ENCODE measurements around the gene OBP2B.
"Not testable (repeated sequence)": the region's sequence is repeated elsewhere in the genome, so short reads cannot be mapped to it uniquely, and the experiment has no call there.

The OBP2B gene

DNA sequence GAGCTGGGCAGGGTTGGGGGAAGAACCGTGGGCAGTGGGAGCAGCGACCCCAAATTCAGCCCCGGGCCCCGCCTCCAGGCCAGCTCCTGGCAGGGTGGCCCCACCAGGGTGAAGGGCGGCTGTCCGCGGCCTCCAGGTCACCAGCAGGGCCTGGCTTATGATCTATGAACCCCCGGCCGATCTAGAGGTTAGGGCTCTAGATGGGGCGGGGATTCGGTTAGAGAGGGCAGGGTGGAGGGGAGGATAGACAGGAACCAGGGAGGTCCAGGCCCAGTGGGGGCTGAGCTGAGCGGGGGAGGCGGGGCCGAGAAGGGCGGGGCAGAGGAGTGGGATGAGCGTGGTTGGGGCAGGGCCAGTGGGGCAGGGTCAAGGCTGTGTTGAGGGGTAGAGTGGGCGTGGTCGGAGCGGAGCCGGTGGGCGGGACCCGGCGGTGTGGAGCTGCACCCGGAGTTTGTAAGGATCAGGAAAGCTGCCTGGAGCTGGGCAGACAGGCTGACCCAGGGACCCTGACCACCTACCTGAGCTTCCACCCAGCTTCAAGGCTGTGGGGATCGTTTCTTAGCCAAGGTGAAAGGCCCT lies 29.3 kb upstream of the OBP2B start:
- peak; percentile 96 for DNase-seq

DNA sequence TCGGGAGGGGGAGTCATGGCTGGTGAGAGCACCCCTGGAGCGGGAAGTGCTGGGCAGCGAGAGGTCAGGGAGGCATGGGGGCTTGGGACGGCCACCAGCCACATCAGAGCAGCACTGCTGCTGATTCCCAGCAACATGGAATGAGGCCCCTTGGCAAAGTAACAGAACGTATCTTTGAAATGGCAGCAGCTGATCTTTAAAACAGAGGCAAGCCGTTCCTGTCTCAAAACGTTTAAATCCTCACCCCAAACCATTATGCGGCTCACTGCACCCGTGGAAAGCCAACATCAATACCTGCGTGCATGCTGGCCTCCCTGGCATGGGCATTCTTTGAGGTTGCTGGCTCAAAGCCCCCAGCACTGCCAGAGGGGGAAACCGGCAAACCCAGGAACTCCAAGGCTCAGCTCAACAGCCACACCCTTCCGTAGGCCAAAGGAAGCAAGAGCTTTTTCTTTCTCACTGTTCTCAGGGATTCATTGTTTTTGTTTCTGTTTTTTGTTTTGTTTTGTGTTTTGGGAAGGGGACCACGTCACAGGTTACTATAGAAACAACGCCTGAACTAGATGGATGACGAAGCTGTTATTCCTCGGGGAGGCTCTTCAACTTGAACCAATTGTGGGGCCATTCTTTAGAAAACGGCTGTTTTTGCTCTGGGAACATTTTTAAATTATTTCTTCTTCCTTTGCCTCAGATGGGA lies 28.1 kb upstream of the OBP2B start:
- DNase-seq = no peak

DNA sequence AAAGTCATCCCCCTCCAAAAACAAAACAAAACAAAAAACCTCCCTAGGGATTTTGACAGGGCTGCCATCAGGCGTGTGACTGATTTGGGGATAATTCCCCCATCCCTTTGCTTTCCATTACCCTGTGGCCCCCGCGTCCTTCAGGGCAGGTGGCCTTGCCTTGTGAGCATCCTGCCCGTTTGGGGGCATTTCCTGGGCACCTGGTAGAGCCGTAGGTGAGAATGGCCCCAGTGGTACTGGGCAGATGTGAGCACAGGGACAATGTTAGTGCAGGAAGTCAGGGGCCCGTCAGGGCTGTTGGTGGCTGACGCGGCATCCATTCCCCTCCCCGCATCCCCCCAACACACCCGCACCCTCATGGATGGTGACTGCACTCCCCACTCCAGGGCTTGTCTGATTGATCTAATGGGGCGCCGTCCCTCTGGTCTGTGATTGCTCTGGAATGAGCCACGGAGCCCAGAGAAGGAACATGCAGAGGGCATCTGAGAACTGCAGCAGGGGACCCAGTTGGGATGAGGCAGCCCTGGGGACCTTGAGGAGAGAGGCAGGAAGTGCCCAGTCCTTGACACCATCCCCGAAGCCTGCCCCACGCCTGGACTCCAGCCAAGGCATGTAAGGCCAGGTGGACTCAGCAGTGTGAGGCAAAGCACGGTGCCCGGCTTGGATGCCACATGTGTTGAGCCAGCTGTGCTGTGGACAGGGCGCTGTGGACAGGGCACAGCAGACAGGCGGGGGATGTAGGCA lies 27.4 kb upstream of the OBP2B start:
- DNase-seq = not testable (repeated sequence)

DNA sequence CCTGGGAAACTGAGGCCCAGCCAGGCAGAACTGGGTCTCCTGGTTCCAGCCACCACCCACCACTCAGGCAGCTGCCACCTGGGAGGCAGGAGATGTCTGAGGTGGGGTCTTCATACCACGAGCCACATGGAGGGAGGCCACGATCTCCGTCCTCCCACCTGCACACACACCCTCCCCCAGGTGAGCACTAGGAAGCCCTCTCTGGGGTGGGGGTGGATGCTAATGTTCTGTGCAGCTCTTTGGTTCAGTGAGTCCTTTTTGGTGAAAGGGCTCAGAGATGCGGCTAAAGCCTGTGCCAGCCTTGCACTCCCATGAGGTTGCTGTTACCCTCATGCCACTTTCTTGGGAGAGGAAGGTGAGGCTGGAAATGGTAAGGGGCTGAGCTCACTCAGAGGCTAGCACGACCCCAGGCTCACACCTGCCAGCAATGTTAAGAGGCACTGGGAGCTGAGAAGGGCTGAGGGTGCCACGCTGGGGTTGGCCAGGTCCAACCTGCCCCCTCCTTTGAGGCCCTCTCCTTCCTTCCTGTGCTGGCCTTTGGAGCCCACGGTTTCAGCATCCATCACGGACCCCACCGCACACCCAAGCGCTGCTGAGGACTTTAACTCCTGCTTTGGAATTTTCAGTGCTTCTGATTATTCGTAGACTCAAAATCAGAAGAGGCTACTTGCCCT lies 26.6 kb upstream of the OBP2B start:
- no peak for DNase-seq

DNA sequence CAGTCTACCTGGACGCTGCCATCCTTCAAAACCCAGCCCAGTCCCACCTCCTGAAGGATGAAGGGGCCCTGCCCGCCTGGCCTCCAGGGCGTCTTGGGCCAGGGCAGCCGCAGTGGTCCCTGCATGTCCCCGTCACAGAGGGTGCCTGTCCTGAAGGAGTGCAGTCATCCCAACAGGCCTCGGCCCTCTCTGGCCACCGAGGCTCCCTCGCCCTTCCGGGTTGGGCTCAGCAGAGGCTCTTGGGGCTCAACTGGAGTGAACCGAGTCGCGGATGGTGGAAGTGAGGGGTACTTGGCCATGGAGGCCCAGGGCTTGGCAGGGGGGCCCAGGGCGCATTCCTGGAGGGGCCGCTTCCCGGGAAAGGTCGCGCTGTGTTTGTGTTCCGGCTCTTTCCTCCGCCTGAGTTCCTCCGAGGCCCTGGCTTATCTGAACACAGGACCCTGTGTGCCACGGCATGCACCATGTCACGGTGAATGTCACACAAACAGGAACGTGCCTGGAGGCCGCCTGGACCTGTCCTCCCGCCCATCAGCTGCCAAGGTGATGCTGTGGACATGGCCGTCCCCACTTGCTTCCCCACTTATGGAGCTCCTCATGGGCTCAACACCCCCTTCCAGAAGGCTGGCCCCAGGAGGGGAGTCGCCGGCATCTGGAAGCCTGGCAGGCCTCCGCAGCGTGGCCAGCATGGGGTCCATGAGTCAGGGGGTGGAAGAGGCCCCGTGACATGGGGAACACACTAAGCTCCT lies 25.7 kb upstream of the OBP2B start:
- DNase-seq = no peak

DNA sequence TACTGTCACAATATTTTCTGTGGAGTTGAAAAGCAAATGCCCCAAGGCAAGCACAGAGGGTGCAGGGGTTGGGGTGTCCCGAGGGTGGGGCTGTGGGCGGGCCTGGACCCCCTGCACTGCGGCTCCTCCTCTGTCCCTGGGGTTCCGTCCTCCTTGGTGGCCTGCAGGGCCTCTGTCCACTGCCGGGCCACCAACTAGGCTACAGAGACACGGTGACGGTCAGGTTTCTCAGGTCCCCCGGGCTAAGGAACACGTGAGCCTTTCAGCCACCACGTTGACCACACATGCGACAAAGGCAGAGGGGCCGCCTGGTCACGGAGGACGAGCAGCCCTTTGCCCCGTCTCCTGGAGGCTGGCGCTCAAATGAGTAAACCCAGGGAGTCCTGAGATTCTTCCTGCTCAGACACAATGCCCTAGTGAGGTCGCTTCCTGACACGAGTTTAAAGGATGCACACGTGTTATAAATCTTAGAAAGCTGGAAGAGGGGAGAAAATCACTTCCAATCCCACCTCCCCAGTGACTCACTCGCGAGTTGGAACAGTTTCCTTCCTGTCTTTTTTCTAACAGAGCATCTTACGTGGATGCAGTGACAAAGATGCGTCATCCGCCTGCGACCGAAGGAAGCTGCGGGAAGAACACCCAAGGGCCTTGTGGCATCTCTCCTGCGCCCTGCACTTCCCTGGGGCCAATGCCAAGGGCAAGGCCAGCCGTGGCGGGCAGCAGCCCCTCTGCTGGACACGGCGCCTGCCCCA lies 24.8 kb upstream of the OBP2B start:
- no peak for DNase-seq

DNA sequence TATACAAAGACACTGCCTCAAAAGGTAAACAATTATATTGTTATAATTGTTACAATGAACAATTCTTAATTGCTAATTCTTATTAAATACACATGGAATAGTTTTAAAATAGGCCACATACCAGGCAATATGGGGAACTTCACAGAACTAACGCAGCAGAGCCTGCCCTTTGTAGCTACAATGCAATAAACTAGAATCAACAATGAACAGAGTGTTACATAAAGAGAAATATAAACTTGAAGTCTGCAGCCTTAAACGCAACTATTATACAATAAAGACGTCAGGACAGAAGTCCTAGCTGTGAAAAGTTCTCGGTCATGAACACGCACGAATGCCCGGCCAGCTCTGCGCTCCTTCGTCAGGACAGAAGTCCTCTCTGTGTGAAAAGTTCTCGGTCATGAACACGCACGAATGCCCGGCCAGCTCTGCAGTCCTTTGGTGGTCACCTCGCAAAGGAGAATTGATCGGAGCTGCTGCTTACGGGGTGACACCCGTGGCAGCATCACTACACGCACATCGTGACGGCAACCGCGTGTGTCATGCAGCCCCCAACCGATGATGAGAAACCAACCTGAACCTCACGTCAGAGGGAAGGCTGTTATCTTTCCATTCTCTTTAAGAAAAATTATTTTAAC lies 23.0 kb upstream of the OBP2B start:
- DNase-seq = not testable (repeated sequence)

DNA sequence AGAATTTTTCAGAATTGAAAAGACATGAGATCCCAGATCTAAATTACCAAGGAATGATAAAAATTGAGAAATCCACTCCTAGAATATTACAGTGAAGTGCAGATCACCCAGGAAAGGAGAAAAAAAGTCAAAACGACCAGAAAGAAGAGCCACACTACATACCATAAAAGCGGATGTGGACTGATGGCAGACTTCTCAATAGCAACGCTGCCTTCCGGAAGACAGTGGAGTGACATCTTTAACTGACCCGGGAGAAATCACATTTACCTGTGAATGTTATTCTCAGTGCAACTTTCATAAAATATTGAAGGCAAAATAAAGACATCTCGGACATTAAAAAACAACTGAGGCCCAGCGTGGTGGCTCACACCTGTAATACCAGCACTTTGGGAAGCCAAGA lies 21.5 kb upstream of the OBP2B start:
- DNase-seq = not testable (repeated sequence)

DNA sequence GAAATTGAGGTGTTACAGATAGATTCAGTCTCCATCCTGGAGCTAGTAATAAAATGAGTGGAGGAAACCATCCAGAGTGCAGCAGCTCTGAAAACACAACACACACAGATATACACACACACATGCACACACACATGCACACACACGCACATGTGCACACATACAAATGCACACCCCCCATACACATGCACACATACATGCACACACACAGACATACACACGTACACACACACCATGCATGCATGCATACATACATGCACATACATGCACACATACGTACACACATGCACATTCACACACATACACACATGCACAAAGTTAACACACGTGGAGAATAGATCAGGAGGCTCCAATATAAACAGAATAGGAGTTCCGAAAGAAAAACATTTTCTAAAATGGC lies 21.0 kb upstream of the OBP2B start:
- DNase-seq = no peak

GRCh38 chr9:133228474-133229193 lies 19.6 kb upstream of the OBP2B start:
- DNase-seq = not testable (repeated sequence)

DNA sequence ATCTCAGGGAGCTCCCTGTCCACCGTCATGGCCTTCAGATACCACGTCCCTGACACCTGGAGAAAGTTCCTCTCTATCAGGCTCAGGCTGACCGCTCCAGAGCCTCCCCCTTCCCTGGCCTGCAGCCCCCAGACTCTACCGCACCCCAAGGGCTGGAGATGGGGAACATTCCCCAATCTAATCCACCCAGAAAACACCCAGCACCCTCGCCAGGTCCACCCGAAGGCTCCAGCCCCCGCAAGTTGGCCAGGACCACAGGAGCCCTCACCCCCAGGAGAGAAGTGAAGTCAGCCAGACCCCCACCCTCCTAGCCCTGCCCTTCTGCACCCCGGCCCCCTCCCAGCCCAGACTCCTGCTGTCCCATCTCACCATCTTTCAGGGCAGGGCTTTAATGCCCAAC lies 18.9 kb upstream of the OBP2B start:
- not testable (repeated sequence) for DNase-seq

- DNase-seq = no peak
These were observed 18.3 kb upstream of the OBP2B start for GRCh38 chr9:133227242-133227860.

- no peak for DNase-seq
These were observed 17.4 kb upstream of the OBP2B start for GRCh38 chr9:133226219-133227171.

- DNase-seq = no peak
These were observed 16.3 kb upstream of the OBP2B start for GRCh38 chr9:133225171-133226011.

DNA sequence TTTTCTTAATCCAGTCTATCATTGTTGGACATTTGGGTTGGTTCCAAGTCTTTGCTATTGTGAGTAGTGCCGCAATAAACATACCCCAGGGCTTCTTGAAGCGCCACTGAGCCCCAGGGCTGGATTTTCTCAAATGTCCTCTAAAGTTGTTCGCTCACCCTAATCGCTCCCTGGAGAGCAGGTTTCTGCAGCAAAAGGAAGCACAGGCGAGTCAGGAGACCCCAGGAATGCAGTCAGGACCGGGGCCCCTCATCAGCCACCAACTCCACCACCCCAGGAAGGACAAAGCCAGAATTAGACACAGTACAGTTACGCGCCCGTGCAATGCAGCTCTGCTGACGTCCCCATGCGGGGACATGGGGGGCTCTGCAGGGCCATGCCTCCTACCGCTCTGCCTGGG lies 15.7 kb upstream of the OBP2B start:
- no peak for DNase-seq

DNA sequence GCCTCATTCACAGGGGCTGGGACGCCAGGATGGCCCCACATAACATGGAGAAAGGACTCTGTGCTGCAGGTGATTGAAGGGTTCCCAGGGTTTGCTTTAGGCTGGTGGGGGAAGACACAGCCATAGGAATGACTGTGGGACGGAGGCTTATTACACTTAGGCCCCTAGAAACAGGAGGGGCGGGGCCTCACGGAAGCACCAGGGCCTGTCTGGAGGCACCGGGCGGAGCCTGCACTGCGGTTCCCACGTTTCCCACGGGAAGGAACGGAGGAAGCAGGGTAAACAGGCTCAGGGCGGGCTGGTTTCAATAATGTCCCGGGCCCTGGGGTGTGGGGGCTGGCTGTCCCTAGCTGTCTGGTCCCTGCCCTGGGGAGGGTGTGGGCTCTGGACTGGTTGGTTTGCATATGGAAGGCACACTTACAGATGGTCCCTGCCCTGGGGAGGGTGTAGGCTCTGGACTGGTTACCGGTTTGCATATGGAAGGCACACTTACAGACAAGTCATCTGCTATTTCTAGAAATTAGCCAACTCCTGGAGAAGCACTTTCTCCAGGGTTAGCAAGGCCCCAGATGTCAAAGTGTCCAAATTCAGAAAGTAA lies 14.2 kb upstream of the OBP2B start:
- DNase-seq = not testable (repeated sequence)

GRCh38 chr9:133221994-133222393 lies 12.9 kb upstream of the OBP2B start:
- DNase-seq = not testable (repeated sequence)

Data from hematopoietic multipotent progenitor cell treated with erythropoietin and hydrocortisone succinate and interleukin-3 and kit ligand, for 4 days (in vitro differentiated cells).